SK-N-SH (cell line): Measurements from ENCODE around the gene WWOX. TPM values are rescaled to one million over a fixed set of nuclear protein-coding genes. Genes with fewer than 3 reads are reported as not detected.

Experiments used
- CTCF ChIA-PET: fragments of 300-600, 350-600 bp; formaldehyde crosslinking; extraction: SDS; loops from one replicate; lab custom pipeline; 2021; lab: Yijun Ruan, JAX
- POLR2A ChIA-PET: fragments of 350-600 bp; sonication (Branson Sonifier 250); formaldehyde crosslinking; extraction: SDS; loops from one replicate; lab custom pipeline; 2020; ENCODE audit warnings: antibody characterized with exemption, inconsistent platforms; lab: Yijun Ruan, JAX
- DNase-seq: peaks from one replicate; pipeline ENCODE4 v3.0.0; 2012
- H2AFZ ChIP-seq: fragments of 200-600 bp; sonication (generic); 2 replicates; pipeline ENCODE4 v1.8.1; 2016; ENCODE audit warnings: antibody characterized with exemption, mild to moderate bottlenecking, low read depth
- H3F3A ChIP-seq: fragments of 200-600 bp; sonication (generic); replicated peaks from 2 replicates; pipeline ENCODE3; 2016; ENCODE audit warnings: antibody characterized with exemption, mild to moderate bottlenecking; ENCODE audit not compliant: insufficient read depth
- H3K27ac ChIP-seq, 2 experiments: fragments of 200-500 bp in 1 of 2; fragments of 200-600 bp in 1 of 2; sonication (Bioruptor generic) in 1 of 2; sonication (generic), shearing (Covaris generic) in 1 of 2; 2 replicates each; pipeline versions ENCODE4 v1.5.1 to v1.6.1; 2014 to 2016; ENCODE audit warnings: low read depth in 2 of 2, inconsistent platforms in 1 of 2, low read length in 1 of 2, mild to moderate bottlenecking in 1 of 2, mixed read lengths in 1 of 2
- H3K27me3 ChIP-seq: fragments of 200-600 bp; sonication (generic), shearing (Covaris generic); 2 replicates; pipeline ENCODE4 v1.6.1; 2016; ENCODE audit warnings: mixed run types; ENCODE audit not compliant: insufficient read depth
- H3K36me3 ChIP-seq, 2 experiments: fragments of 200-500 bp in 1 of 2; fragments of 200-600 bp in 1 of 2; sonication (Bioruptor generic) in 1 of 2; sonication (generic) in 1 of 2; replicated peaks in 1 of 2; 2 replicates each; pipeline versions ENCODE3 to v1.5.1; 2014 to 2016; ENCODE audit warnings: low read length in 1 of 2, mild to moderate bottlenecking in 1 of 2; ENCODE audit not compliant: insufficient read depth in 2 of 2, control insufficient read depth in 1 of 2
- H3K4me1 ChIP-seq, 2 experiments: fragments of 200-500 bp in 1 of 2; fragments of 200-600 bp in 1 of 2; sonication (Bioruptor generic) in 1 of 2; sonication (generic), shearing (Covaris generic) in 1 of 2; 2 replicates each; pipeline versions ENCODE4 v1.5.1 to v1.6.1; 2014 to 2016; ENCODE audit warnings: low read depth in 1 of 2, low read length in 1 of 2, mixed run types in 1 of 2; ENCODE audit not compliant: insufficient read depth in 2 of 2, control insufficient read depth in 1 of 2
- H3K4me2 ChIP-seq: fragments of 200-600 bp; sonication (generic), shearing (Covaris generic); 2 replicates; pipeline ENCODE4 v1.6.1; 2017; ENCODE audit warnings: mixed run types
- H3K4me3 ChIP-seq, 2 experiments: fragments of 200-500 bp in 1 of 2; fragments of 200-600 bp in 1 of 2; sonication (Bioruptor generic) in 1 of 2; sonication (generic), shearing (Covaris generic) in 1 of 2; 2 replicates each; pipeline versions ENCODE4 v1.5.1 to v1.8.1; 2014 to 2016; ENCODE audit warnings: low read depth in 2 of 2, inconsistent platforms in 1 of 2, low read length in 1 of 2, mild to moderate bottlenecking in 1 of 2, mixed read lengths in 1 of 2, moderate library complexity in 1 of 2
- H3K79me2 ChIP-seq: fragments of 200-600 bp; sonication (generic); 2 replicates; pipeline ENCODE4 v1.8.1; 2017; ENCODE audit warnings: mild to moderate bottlenecking; ENCODE audit not compliant: insufficient read depth
- H3K9ac ChIP-seq: fragments of 200-600 bp; sonication (generic); 2 replicates; pipeline ENCODE4 v1.6.1; 2017; ENCODE audit warnings: mixed run types
- H3K9me2 ChIP-seq: fragments of 200-600 bp; sonication (generic); 2 replicates; pipeline ENCODE4 v1.6.1; 2017; ENCODE audit warnings: mixed run types
- H3K9me3 ChIP-seq: fragments of 200-600 bp; sonication (generic); 2 replicates; pipeline ENCODE4 v1.6.1; 2017; ENCODE audit warnings: mixed run types, mild to moderate bottlenecking, moderate library complexity
- H4K20me1 ChIP-seq: fragments of 200-600 bp; sonication (generic); 2 replicates; pipeline ENCODE4 v1.6.1; 2017; ENCODE audit warnings: mild to moderate bottlenecking, mixed run types; ENCODE audit not compliant: insufficient read depth
- CHD2 ChIP-seq: fragments of 150-350 bp; IDR thresholded peaks from 2 replicates; pipeline ENCODE4 v1.6.1; 2018; ENCODE audit warnings: low read length; ENCODE audit not compliant: partially characterized antibody
- CTCF ChIP-seq: fragments of 200-600 bp; sonication (generic); IDR thresholded peaks from 2 replicates; pipeline ENCODE4 v1.6.1; 2017; ENCODE audit warnings: antibody characterized with exemption, mild to moderate bottlenecking, moderate library complexity
- ELF1 ChIP-seq: IDR thresholded peaks from 2 replicates; pipeline ENCODE4 v1.4.0; 2012
- FOXM1 ChIP-seq: IDR thresholded peaks from 2 replicates; pipeline ENCODE4 v1.4.0; 2012; ENCODE audit warnings: low read depth, mild to moderate bottlenecking
- IRF3 ChIP-seq: fragments of 150-350 bp; IDR thresholded peaks from 2 replicates; pipeline ENCODE4 v1.6.1; 2016; ENCODE audit warnings: mild to moderate bottlenecking, low read depth, low read length
- JUND ChIP-seq: IDR thresholded peaks from 2 replicates; pipeline ENCODE4 v1.4.0; 2012
- MAX ChIP-seq: IDR thresholded peaks from 2 replicates; pipeline ENCODE4 v1.4.0; 2012; ENCODE audit warnings: low read depth
- MEF2A ChIP-seq: IDR thresholded peaks from 2 replicates; pipeline ENCODE4 v1.4.0; 2012; ENCODE audit warnings: low read depth, borderline replicate concordance
- NFIC ChIP-seq: IDR thresholded peaks from 2 replicates; pipeline ENCODE4 v1.4.0; 2012; ENCODE audit warnings: borderline replicate concordance
- POLR2AphosphoS5 ChIP-seq: IDR thresholded peaks from 2 replicates; pipeline ENCODE4 v1.6.1; 2012; ENCODE audit warnings: low read depth, low read length
- RFX5 ChIP-seq: IDR thresholded peaks from 2 replicates; pipeline ENCODE4 v1.6.1; 2012; ENCODE audit warnings: mild to moderate bottlenecking, improper control_type of control experiment, low read length
- SIN3A ChIP-seq: IDR thresholded peaks from 2 replicates; pipeline ENCODE4 v1.6.1; 2012; ENCODE audit warnings: low read depth, mild to moderate bottlenecking, low read length, moderate library complexity, borderline replicate concordance
- SMC3 ChIP-seq: IDR thresholded peaks from 2 replicates; pipeline ENCODE4 v1.6.1; 2012; ENCODE audit warnings: low read depth, low read length, improper control_type of control experiment
- TAF1 ChIP-seq: IDR thresholded peaks from 2 replicates; pipeline ENCODE4 v1.6.1; 2012; ENCODE audit warnings: low read depth, mild to moderate bottlenecking, low read length, moderate library complexity, borderline replicate concordance
- USF1 ChIP-seq: IDR thresholded peaks from 2 replicates; pipeline ENCODE4 v1.4.0; 2012; ENCODE audit warnings: low read depth, borderline replicate concordance
- USF2 ChIP-seq: fragments of 150-350 bp; IDR thresholded peaks from 2 replicates; pipeline ENCODE4 v1.6.1; 2017; ENCODE audit warnings: antibody characterized with exemption, low read length, low read depth, borderline replicate concordance
- WGBS: methylation state at CpG from one replicate; pipeline ENCODE4 v1.1.6; 2017; ENCODE audit warnings: low lambda C conversion rate; 5-methylcytosine and 5-hydroxymethylcytosine counted together
- polyA plus RNA-seq, 3 experiments: library from polyadenylated mRNA; depleted of rRNA; stranded (reverse); fragments of >200 nt; gene quantifications; 2 replicates each; pipeline ENCODE4 v1.2.3, GENCODE V29; 2012

The WWOX gene
- polyA plus RNA-seq, 1 of the 3 experiments (the other 2 are of a cell fraction), result 10.8 TPM

- H3K27me3 ChIP-seq, result no peaks in the 10 kb centered on the region
- no peaks in the 10 kb centered on the region for H3K36me3 ChIP-seq
- no peak overlapping the region for H2AFZ ChIP-seq
- CTCF ChIA-PET, result no interaction called here
- no peaks in the 10 kb centered on the region for H4K20me1 ChIP-seq
- H3K79me2 ChIP-seq, result no peaks in the 10 kb centered on the region
- DNase-seq, result no peak
- H3K9me3 ChIP-seq, result no peaks in the 10 kb centered on the region
- H3K4me3 ChIP-seq, result no peak overlapping the region
- no peak for TF ChIP-seq NFIC
- no peak for TF ChIP-seq SMC3
- no peak for TF ChIP-seq USF1
- TF ChIP-seq MAX, result no peak
- no peak for TF ChIP-seq SIN3A
- no peak for TF ChIP-seq CTCF
- no peak for TF ChIP-seq MEF2A
- TF ChIP-seq FOXM1, result no peak
- no peak for TF ChIP-seq POLR2AphosphoS5
- no peak for TF ChIP-seq CHD2
- no peak for TF ChIP-seq USF2
- no peak for TF ChIP-seq ELF1
- no peak for TF ChIP-seq JUND
- no peak for TF ChIP-seq TAF1
- no peak for TF ChIP-seq RFX5
- no peak for TF ChIP-seq IRF3
- TF ChIP-seq, all 33 proteins: peak for 0
- H3K9me2 ChIP-seq, result no peaks in the 10 kb centered on the region
- POLR2A ChIA-PET, result no interaction called here
- no peak overlapping the region for H3K4me2 ChIP-seq
- H3F3A ChIP-seq, result no peaks in the 10 kb centered on the region
- H3K4me1 ChIP-seq, result no peaks in the 10 kb centered on the region
- no peak overlapping the region for H3K9ac ChIP-seq
- WGBS, result 62% methylated on average over 7 of the region's 7 CpGs
- H3K27ac ChIP-seq, result no peak overlapping the region
Measured at GRCh38 chr16:79097771-79098170, 998.3 kb downstream of the WWOX start.
